Embryonic facial prominence (tissue), 1 donor: ENCODE data around the gene ETV2.
"Not testable (repeated sequence)": the region's sequence is repeated elsewhere in the genome, so short reads cannot be mapped to it uniquely, and the experiment has no call there.

ENCODE experiments used
- DNase-seq: peaks from one replicate; pipeline ENCODE4 v3.0.0-alpha.2; 2016; ENCODE audit errors: extremely low spot score

The ETV2 gene

GRCh38 chr19:35628264-35628564, 13.3 kb upstream of the ETV2 start:
- DNase-seq, result no peak

- peak; percentile 97 for DNase-seq
Observed at GRCh38 chr19:35628565-35629331, 12.8 kb upstream of the ETV2 start, which contains the start of gene RBM42. Gene RBM42 (plus strand): TSS chr19:35629036. CDS start chr19:35629154, 118 bp downstream.

- DNase-seq, result no peak
Observed at GRCh38 chr19:35629332-35629633, 12.3 kb upstream of the ETV2 start.

- no peak for DNase-seq
Observed at GRCh38 chr19:35633727-35634440, 7.7 kb upstream of the ETV2 start.

- no peak for DNase-seq
Observed at GRCh38 chr19:35636651-35637050, 4.9 kb upstream of the ETV2 start.

GRCh38 chr19:35637165-35637564, 4.4 kb upstream of the ETV2 start:
- DNase-seq, result no peak

- no peak for DNase-seq
Observed at GRCh38 chr19:35639321-35639639, 2.3 kb upstream of the ETV2 start.

- DNase-seq, result no peak
Observed at GRCh38 chr19:35639863-35640262, 1.7 kb upstream of the ETV2 start.

- DNase-seq, result no peak
Observed at GRCh38 chr19:35642312-35642711, 767 bp downstream of the ETV2 start.

- DNase-seq, result no peak
Observed at GRCh38 chr19:35642798-35643254, 1.3 kb downstream of the ETV2 start.

GRCh38 chr19:35643255-35644205, 2.0 kb downstream of the ETV2 start:
- peak; percentile 64 for DNase-seq

- DNase-seq, result peak; percentile 77
Observed at GRCh38 chr19:35644206-35644986, 2.9 kb downstream of the ETV2 start.

GRCh38 chr19:35644987-35645679, 3.6 kb downstream of the ETV2 start:
- DNase-seq, result peak; percentile 40

- no peak for DNase-seq
Observed at GRCh38 chr19:35645680-35646511, 4.4 kb downstream of the ETV2 start.

GRCh38 chr19:35648017-35648961, 6.7 kb downstream of the ETV2 start, which contains the start of gene COX6B1:
Gene COX6B1 (plus strand): TSS chr19:35648323. CDS start chr19:35651244, 2,921 bp downstream.
- DNase-seq, result peak; percentile 92

- DNase-seq, result no peak
Observed at GRCh38 chr19:35650581-35650980, 9.0 kb downstream of the ETV2 start.

GRCh38 chr19:35654828-35655227, 13.3 kb downstream of the ETV2 start:
- DNase-seq, result not testable (repeated sequence)

GRCh38 chr19:35655600-35655999, 14.1 kb downstream of the ETV2 start:
- DNase-seq, result no peak

GRCh38 chr19:35656700-35657099, 15.2 kb downstream of the ETV2 start:
- DNase-seq, result no peak
